Measurements from ENCODE around the gene CYTH2.

Gene CYTH2

GRCh38 chr19:48492925-48493717 is 24.0 kb downstream of the CYTH2 start:
- POLR2A ChIA-PET: interaction anchor here (0.6 to 1.7 kb wide), 14 partner anchors 9 to 290 kb away, joined by 3 to 6 read pairs (median 4); partner anchors contain the start of genes GRWD1, KDELR1, RPL18 and SPHK2

DNA sequence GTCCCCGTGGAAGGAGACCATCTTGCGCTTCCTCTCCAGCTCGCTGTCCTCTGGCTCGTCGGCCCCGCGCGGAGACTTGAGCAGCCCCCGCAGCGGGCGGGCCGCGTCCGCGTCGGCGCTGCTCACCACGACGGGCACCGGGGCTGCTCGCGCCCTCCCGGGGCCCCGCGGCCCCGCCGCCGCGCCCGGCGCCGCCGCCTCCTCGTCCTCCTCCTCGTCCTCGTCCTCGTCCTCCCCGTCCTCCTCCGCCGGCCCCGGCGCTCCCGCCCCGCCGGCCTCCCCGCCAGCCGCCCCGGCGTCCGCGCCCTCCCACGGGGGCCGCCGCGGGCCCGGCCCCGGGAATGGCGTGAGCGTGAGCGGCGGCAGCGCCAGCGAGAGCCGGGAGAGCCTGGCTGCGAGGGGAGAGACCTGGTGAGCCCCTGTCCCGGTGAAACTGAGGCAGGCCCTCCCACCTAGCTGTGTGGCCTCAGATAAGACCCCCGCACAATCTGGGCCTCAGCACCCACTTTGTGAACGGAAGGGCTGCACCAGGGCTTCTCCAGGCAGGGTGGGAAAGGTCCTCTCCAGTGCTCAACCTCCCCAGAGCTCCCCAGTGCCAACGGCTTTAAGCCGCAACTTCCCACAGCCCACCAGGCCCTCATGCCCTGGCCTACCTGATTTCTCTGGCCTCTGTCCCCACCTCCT is 24.7 kb downstream of the CYTH2 start:
- no peak for DNase-seq (ENCODE audit: extremely low spot score)
- no peak for TF ChIP-seq NFRKB (IDR thresholded peaks at IDR 0.05)
- TF ChIP-seq SUZ12 (IDR thresholded peaks at IDR 0.05): no peak
- TF ChIP-seq ELF4 (IDR thresholded peaks at IDR 0.05): no peak
- TF ChIP-seq L3MBTL2 (conservative IDR thresholded peaks at IDR 0.05): no peak
- ChIA-PET CTCF (interaction anchor here (0.6 to 1.9 kb wide), 3 partner anchors 12 to 223 kb away, joined by 5 to 7 read pairs (median 6); no protein-coding TSS in a partner anchor), POLR2A (interaction anchor here (0.7 to 1.7 kb wide), 12 partner anchors 8 to 290 kb away, joined by 3 to 6 read pairs (median 4); partner anchors contain the start of genes GRWD1, KDELR1, RPL18 and SPHK2)

More at GRCh38 chr19:48492925-48493717, 24.0 kb downstream of the CYTH2 start:
- TF ChIP-seq LEF1 (IDR thresholded peaks at IDR 0.05; ENCODE audit: borderline replicate concordance) (no peak), SP1 (IDR thresholded peaks at IDR 0.05) (peak; percentile 74)
- peak; percentile 95 for DNase-seq (ENCODE audit: extremely low spot score)
- CTCF ChIA-PET: interaction anchor here (0.6 to 1.9 kb wide), 3 partner anchors 13 to 222 kb away, joined by 5 to 7 read pairs (median 6); no protein-coding TSS in a partner anchor

DNA sequence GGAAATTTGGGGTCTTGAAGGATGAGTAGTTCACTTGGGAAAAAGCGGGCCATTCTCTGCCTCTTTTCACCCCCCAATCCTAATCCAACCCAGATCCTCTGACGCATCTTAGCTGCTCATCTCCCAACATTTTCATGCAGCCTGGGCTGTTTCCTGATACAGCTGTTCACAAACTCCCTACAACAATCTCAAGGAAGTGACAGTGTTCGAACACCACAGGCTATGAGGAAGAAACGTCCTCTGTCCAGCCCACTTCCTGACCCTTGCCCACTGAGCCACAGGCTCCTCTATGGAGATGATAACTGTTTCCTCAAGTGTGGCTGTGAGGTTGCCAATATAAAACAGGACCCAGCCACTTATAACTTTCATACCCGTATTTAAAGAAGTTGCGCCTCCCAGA is 26.2 kb downstream of the CYTH2 start:
- ChIA-PET CTCF (no interaction called here), POLR2A (interaction anchor here (1.0 kb wide), 1 partner anchor 131 kb away, joined by 3 read pairs; the partner anchor contains the start of genes SYNGR4 and TMEM143)
- no peak for DNase-seq (ENCODE audit: extremely low spot score)
- no peak for TF ChIP-seq CTBP1 (IDR thresholded peaks at IDR 0.05; ENCODE audit: borderline replicate concordance)
- TF ChIP-seq SUZ12 (IDR thresholded peaks at IDR 0.05): no peak
- no peak for TF ChIP-seq ARNT (IDR thresholded peaks at IDR 0.05)
- TF ChIP-seq ZNF384 (IDR thresholded peaks at IDR 0.05): no peak
- TF ChIP-seq HDGF (IDR thresholded peaks at IDR 0.05; ENCODE audit: borderline replicate concordance): no peak
- no peak for TF ChIP-seq FOXA1 (IDR thresholded peaks at IDR 0.05)
- no peak for TF ChIP-seq ELF4 (IDR thresholded peaks at IDR 0.05)
- no peak for TF ChIP-seq BHLHE40 (IDR thresholded peaks at IDR 0.05; ENCODE audit: borderline replicate concordance)
- TF ChIP-seq LEF1 (IDR thresholded peaks at IDR 0.05; ENCODE audit: borderline replicate concordance): no peak
- TF ChIP-seq L3MBTL2 (conservative IDR thresholded peaks at IDR 0.05): no peak
- TF ChIP-seq, protein P1, sequence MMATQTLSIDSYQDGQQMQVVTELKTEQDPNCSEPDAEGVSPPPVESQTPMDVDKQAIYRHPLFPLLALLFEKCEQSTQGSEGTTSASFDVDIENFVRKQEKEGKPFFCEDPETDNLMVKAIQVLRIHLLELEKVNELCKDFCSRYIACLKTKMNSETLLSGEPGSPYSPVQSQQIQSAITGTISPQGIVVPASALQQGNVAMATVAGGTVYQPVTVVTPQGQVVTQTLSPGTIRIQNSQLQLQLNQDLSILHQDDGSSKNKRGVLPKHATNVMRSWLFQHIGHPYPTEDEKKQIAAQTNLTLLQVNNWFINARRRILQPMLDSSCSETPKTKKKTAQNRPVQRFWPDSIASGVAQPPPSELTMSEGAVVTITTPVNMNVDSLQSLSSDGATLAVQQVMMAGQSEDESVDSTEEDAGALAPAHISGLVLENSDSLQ (IDR thresholded peaks at IDR 0.05): no peak
- no peak for TF ChIP-seq TARDBP (IDR thresholded peaks at IDR 0.05)
- TF ChIP-seq FOXK2 (IDR thresholded peaks at IDR 0.05): no peak
- TF ChIP-seq SP1 (IDR thresholded peaks at IDR 0.05): no peak
- no peak for TF ChIP-seq NFRKB (IDR thresholded peaks at IDR 0.05)
- TF ChIP-seq FOXM1 (IDR thresholded peaks at IDR 0.05; ENCODE audit: borderline replicate concordance): no peak

GRCh38 chr19:48496959-48497727 is 28.0 kb downstream of the CYTH2 start:
- CTCF ChIA-PET: no interaction called here
- POLR2A ChIA-PET: no interaction called here
- TF ChIP-seq NFRKB (IDR thresholded peaks at IDR 0.05) (no peak), TARDBP (IDR thresholded peaks at IDR 0.05) (no peak), FOXM1 (IDR thresholded peaks at IDR 0.05; ENCODE audit: borderline replicate concordance) (no peak), FOXK2 (IDR thresholded peaks at IDR 0.05) (no peak), CTBP1 (IDR thresholded peaks at IDR 0.05; ENCODE audit: borderline replicate concordance) (no peak), ELF4 (IDR thresholded peaks at IDR 0.05) (no peak)
- no peak for DNase-seq (ENCODE audit: extremely low spot score)

GRCh38 chr19:48497728-48498594 is 28.8 kb downstream of the CYTH2 start:
- DNase-seq (ENCODE audit: extremely low spot score): no peak
- TF ChIP-seq ARNT (IDR thresholded peaks at IDR 0.05): no peak
- TF ChIP-seq NFRKB (IDR thresholded peaks at IDR 0.05): no peak
- ChIA-PET POLR2A (no interaction called here), CTCF (no interaction called here)

- POLR2A ChIA-PET: no interaction called here
- DNase-seq (ENCODE audit: extremely low spot score): no peak
- no peak for TF ChIP-seq CTBP1 (IDR thresholded peaks at IDR 0.05; ENCODE audit: borderline replicate concordance)
- TF ChIP-seq ARNT (IDR thresholded peaks at IDR 0.05): no peak
- TF ChIP-seq FOXM1 (IDR thresholded peaks at IDR 0.05; ENCODE audit: borderline replicate concordance): no peak
- no peak for TF ChIP-seq ZNF384 (IDR thresholded peaks at IDR 0.05)
- no peak for TF ChIP-seq SUZ12 (IDR thresholded peaks at IDR 0.05)
- TF ChIP-seq FOXK2 (IDR thresholded peaks at IDR 0.05): no peak
- no peak for TF ChIP-seq TARDBP (IDR thresholded peaks at IDR 0.05)
- no peak for TF ChIP-seq NFRKB (IDR thresholded peaks at IDR 0.05)
- TF ChIP-seq SP1 (IDR thresholded peaks at IDR 0.05): no peak
- no peak for TF ChIP-seq HDGF (IDR thresholded peaks at IDR 0.05; ENCODE audit: borderline replicate concordance)
- TF ChIP-seq, protein P1 (IDR thresholded peaks at IDR 0.05): no peak
- TF ChIP-seq FOXA1 (IDR thresholded peaks at IDR 0.05): no peak
- TF ChIP-seq L3MBTL2 (conservative IDR thresholded peaks at IDR 0.05): no peak
- TF ChIP-seq BHLHE40 (IDR thresholded peaks at IDR 0.05; ENCODE audit: borderline replicate concordance): no peak
- no peak for TF ChIP-seq ELF4 (IDR thresholded peaks at IDR 0.05)
- CTCF ChIA-PET: no interaction called here
These were observed 29.6 kb downstream of the CYTH2 start for GRCh38 chr19:48498595-48499311.

Measured in HEK293T (cell line).